NCI-H510A treated with DMSO at 0.1 percent for 48 hours (cell line): Measurements from ENCODE around the gene C1orf105.

Experiments used
- DNase-seq: peaks from one replicate; lab custom pipeline; 2025; lab: John Stamatoyannopoulos, UW

The C1orf105 gene

DNA sequence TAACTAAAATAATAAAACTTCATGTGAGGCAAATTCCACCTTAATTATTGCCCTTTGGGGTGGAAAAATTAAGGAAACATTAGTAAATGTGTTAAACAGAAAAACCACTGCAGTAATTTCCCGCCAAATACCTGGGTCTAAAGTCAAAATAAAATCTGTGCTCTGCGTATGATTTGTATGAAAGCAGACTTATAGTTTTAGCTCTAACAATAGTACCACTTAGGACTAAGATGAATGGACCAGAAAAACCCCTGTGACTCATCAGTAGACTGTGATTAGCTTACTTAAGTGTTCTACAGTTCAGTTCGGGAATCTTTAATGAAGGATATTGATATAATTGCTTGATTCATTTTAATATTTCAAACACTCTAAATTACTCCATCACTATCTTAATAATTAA lies 23.3 kb upstream of the C1orf105 start:
- no peak for DNase-seq

GRCh38 chr1:172397633-172398032 lies 22.9 kb upstream of the C1orf105 start:
- DNase-seq = no peak

DNA sequence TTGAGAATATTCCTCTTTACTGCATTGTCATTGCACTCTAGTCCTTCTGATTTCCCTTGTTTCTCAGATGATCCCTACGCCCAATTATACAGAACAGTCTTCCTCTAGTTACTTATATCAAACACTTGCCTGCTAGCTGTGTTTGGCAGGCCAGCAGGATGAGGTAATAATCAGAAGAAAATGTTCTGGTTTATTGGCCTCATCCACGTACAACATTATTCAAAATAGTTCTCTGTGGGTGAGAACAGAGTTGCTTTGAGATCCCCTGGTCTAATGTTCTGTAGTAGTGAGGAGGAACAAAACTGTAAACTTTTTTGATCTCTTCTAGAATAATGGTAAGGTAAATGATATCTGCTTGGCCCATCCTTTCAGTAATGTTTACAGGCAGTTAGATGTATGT lies 22.3 kb upstream of the C1orf105 start:
- DNase-seq = no peak

DNA sequence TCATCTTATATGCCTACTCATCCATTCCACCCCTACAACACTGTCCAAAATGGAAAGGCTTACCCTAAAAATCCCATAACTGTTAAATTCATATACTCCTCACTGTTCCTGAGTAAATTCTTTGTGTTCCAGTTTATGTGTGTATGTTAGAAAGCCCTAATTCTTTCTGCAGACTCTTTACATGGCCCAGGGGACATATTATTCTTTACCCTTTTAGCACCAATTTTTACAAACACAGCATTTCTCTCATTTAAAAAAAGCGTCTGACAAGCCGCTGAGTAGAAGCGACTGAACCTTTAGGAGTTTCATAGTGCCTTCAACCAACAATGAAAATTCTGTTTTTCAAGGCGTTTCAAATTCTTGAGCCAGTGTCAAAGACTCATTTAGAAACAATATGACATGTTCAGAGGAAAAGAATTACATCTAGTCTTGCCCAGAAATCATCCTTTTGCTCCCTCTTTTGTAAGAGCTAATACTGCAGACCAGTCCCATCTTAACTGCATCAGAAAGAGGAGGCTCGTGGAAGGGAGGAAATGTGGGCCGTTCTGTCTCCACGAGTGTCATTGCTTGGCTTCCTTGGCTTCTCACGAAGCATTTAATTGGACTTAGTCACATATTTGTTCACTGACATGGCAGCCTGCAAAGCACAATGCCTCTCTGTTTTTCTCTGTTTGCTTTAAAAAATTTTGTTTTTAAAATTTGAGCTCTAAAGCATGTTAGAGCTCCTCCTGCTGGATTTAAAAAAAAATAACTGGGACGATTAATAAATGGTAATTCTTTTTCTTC lies 21.3 kb upstream of the C1orf105 start:
- DNase-seq = peak; percentile 68

DNA sequence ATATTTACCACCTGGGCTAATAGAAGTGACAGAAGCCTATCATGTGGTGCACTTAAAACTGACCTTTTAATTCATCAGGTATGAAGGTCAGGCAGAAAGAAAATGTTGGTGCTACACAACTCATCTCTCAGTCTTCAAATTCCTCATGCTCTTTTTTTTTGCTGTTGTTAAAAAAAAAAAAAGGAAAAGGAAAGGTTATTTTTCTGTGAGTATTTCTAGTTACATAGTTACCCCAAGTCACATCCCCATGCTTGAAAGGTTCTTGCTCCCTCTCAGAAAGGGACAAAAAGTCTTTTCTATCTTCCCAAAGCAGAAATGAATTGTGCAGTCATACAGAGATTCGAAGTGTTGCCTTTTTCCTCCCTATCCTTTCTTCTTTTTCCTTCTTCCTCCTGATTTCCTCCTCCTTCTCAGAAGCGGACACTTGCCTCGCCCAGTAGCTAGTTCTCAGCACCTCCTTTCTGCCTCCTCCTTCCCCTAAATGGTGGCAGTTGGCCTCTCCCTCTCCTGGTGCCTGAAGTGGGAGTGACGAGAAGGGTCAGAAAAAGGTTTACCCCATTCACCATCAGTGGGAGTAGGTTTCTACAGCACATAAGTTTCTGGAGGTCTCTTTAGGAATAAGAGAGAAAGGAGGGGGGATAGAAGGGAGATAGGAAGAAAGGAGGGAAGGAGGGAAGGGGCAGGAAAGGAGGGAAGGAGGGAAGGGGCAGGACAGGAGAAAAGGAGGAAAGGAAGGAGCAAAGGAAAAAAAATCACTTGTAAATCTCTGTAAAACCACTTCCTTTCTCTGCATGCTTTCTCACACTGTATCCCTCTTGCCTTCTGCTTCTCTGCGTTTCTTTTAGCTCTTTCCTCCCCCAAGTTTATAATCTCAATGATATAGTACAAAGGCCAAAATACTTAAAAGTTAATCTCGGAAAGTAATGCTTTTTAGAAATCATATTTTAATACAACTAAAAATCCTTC lies 20.4 kb upstream of the C1orf105 start:
- no peak for DNase-seq

DNA sequence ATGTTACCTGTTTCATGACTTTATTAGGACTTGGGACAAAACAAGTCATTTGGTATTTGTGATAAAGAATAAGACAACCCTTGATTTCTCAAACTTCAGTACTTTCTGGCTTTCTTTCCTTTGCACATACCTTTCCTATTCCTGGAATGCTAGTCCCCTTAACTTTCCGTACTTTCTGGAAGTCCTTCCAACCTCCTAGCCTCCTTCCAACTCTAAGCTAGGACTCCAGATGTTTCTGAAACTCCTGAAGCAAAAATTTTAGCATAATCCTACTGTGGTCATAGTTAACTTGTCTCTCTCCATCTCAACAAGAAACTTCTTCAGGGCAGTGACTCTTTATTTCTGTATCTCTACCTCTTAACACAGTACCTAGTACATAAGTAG lies 19.8 kb upstream of the C1orf105 start:
- DNase-seq = no peak

GRCh38 chr1:172401477-172401876 lies 19.0 kb upstream of the C1orf105 start:
- DNase-seq = no peak

DNA sequence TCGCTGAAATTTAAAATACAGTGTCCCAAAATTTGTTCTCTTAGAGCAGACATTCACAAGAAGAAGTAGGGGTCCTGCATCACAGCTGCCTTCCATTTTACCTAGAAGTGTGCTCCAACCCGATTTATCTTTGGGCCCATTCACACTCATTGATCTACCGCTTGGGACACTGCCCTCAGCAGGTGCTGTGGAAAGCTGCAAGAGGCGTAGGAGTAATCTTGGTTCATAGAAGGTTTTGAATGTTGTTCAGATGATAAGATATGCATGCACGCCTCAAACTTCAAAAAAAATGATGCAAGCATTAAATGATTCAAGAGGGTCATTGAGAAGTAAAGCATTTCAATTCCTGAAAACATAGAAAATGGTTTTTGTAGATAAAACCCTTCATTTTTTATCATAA lies 18.6 kb upstream of the C1orf105 start:
- no peak for DNase-seq

- DNase-seq = no peak
Observed at GRCh38 chr1:172402878-172403569, 17.5 kb upstream of the C1orf105 start.

DNA sequence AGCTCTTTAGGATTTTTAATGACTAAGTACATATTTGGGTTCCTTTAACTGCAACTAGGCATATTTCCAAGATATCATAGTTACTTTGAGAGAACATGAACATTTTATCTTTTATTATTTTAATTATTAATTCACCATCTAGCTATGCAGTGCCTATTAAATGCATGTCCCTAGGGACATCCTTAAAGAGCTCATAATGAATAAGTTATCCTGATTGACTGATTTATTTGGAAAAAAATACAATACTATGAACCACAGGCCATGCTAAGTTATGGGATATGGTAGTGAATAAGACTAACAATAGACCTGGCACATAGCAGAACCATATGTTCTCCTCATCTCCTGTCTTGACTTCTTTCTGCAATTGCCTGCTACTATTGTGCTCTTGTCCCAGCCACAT lies 16.4 kb upstream of the C1orf105 start:
- DNase-seq = no peak

GRCh38 chr1:172405912-172406311 lies 14.6 kb upstream of the C1orf105 start:
- DNase-seq = no peak

GRCh38 chr1:172406968-172407367 lies 13.5 kb upstream of the C1orf105 start:
- no peak for DNase-seq

GRCh38 chr1:172408958-172409357 lies 11.5 kb upstream of the C1orf105 start:
- DNase-seq = no peak

GRCh38 chr1:172410027-172410426 lies 10.5 kb upstream of the C1orf105 start:
- no peak for DNase-seq

- DNase-seq = no peak
Observed at GRCh38 chr1:172411791-172412338, 8.6 kb upstream of the C1orf105 start.

GRCh38 chr1:172414331-172414730 lies 6.2 kb upstream of the C1orf105 start:
- no peak for DNase-seq

GRCh38 chr1:172416496-172417035 lies 3.9 kb upstream of the C1orf105 start:
- DNase-seq = no peak

GRCh38 chr1:172417557-172417956 lies 2.9 kb upstream of the C1orf105 start:
- DNase-seq = no peak

DNA sequence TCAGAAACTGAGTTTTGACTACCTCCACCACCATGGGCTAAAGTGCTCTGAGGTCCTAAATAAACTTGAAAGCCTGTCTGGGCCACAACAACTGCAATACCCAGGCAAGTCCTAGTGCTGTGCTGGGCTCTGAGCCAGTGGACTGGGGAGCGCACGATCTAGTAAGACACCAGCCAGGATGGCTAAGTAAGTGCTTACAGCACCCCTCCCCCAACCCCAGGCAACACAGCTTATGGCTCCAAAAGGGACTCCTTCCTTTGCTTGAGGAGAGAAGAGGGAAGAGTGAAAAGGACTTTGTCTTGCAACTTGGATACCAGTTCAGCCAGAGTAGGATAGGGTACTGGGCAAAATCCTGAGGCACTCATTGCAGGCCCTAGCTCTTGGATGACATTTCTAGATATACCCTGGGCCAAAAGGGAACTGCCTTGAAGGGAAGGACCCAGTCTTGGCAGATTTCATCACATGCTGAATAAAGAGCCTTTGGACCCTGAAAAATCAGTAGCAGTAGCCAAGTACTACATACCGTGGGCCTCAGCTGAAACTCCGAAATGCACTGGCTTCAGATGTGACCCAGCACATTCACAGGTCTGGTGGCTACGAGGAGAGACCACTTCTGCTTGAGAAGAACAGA lies 1.6 kb downstream of the C1orf105 start:
- no peak for DNase-seq

DNA sequence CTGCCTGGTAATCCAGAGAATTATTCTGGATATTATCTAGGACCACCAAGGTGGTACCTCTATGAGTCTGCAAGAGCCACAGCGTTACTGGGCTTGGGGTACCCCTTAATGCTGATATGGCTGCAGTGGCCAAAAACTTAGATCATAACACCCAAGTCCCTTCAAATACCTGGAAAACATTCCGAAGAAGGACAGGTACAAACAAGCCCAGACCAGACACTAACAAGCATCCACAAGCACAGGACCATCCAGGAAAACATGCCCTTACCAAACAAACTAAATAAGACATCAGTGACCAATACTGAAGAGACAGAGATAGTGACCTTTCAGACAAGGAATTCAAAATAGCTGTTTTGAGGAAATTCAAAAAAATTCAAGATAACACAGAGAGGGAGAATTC lies 2.9 kb downstream of the C1orf105 start:
- no peak for DNase-seq

DNA sequence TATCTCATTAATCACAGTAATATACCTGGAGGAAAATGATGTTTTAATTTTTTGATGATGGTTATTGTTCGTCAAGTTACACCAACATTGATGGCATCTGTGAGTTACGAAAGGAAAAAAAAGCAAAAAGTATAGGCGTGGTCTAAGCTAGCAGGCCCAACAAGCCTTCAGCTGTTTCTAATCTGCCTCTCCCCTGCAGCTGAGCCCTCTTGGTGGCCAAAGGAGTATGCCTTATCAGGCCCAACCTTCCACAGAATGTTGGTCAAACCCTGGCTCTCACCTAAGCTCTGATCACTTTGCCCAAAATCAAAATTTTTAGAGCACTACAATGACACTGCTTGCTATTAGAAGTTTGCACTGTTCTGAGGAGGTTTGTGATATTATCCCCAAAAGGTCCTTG lies 4.9 kb downstream of the C1orf105 start:
- no peak for DNase-seq
